Parathyroid adenoma (tissue), 2 donors: Measurements from ENCODE around the gene ERAP2.

ENCODE experiments used
- H2AFZ ChIP-seq: fragments of 300-600 bp; sonication (generic); one replicate; pipeline ENCODE4 v1.7.0; 2017; ENCODE audit warnings: antibody characterized with exemption, mild to moderate bottlenecking
- H3K27ac ChIP-seq: fragments of 300-600 bp; sonication (generic); one replicate; pipeline ENCODE4 v1.7.0; 2017
- H3K27me3 ChIP-seq: fragments of 300-600 bp; sonication (generic); one replicate; pipeline ENCODE4 v1.7.0; 2017; ENCODE audit warnings: low read length; ENCODE audit not compliant: control insufficient read depth, insufficient read depth
- H3K36me3 ChIP-seq: fragments of 300-600 bp; sonication (generic); one replicate; pipeline ENCODE4 v1.7.0; 2017; ENCODE audit warnings: low read length; ENCODE audit not compliant: control insufficient read depth, insufficient read depth
- H3K4me1 ChIP-seq: fragments of 300-600 bp; sonication (generic); one replicate; pipeline ENCODE4 v1.7.0; 2017; ENCODE audit warnings: control low read depth
- H3K4me2 ChIP-seq: fragments of 300-600 bp; sonication (generic); one replicate; pipeline ENCODE4 v1.7.0; 2017; ENCODE audit warnings: low read length
- H3K4me3 ChIP-seq: fragments of 300-600 bp; sonication (generic); one replicate; pipeline ENCODE4 v1.7.0; 2017; ENCODE audit warnings: low read depth, low read length
- H3K79me2 ChIP-seq: fragments of 300-600 bp; sonication (generic); one replicate; pipeline ENCODE4 v1.7.0; 2017; ENCODE audit warnings: control low read depth
- H3K9ac ChIP-seq: fragments of 300-600 bp; sonication (generic); one replicate; pipeline ENCODE4 v1.7.0; 2017; ENCODE audit warnings: mild to moderate bottlenecking
- H3K9me3 ChIP-seq: fragments of 300-600 bp; sonication (generic); one replicate; pipeline ENCODE4 v1.7.0; 2017; ENCODE audit warnings: low read length; ENCODE audit not compliant: control insufficient read depth
- TF ChIP-seq, protein P1 (sequence below): fragments of 300-600 bp; sonication (generic); IDR thresholded peaks from one replicate; pipeline ENCODE4 v1.7.0; 2017; ENCODE audit warnings: antibody characterized with exemption, mild to moderate bottlenecking
- donor health status: primary hyperparathyroidism.

The ERAP2 gene

GRCh38 chr5:96952118-96952750 lies 75.9 kb downstream of the ERAP2 start:
- Histone ChIP-seq H3K36me3 (no peaks in the 10 kb centered on the region), H3K4me1 (peaks cover 11% of the 10 kb centered on the region), H3K9me3 (no peaks in the 10 kb centered on the region), H3K79me2 (peaks cover 39% of the 10 kb centered on the region), H3K4me2 (no peak overlapping the region), H3K4me3 (no peak overlapping the region), H3K9ac (no peak overlapping the region), H2AFZ (no peak overlapping the region), H3K27me3 (no peaks in the 10 kb centered on the region), H3K27ac (no peak overlapping the region)
- TF ChIP-seq, protein P1, sequence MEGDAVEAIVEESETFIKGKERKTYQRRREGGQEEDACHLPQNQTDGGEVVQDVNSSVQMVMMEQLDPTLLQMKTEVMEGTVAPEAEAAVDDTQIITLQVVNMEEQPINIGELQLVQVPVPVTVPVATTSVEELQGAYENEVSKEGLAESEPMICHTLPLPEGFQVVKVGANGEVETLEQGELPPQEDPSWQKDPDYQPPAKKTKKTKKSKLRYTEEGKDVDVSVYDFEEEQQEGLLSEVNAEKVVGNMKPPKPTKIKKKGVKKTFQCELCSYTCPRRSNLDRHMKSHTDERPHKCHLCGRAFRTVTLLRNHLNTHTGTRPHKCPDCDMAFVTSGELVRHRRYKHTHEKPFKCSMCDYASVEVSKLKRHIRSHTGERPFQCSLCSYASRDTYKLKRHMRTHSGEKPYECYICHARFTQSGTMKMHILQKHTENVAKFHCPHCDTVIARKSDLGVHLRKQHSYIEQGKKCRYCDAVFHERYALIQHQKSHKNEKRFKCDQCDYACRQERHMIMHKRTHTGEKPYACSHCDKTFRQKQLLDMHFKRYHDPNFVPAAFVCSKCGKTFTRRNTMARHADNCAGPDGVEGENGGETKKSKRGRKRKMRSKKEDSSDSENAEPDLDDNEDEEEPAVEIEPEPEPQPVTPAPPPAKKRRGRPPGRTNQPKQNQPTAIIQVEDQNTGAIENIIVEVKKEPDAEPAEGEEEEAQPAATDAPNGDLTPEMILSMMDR = no peak

- Histone ChIP-seq H3K4me1 (peaks cover 11% of the 10 kb centered on the region), H3K9ac (no peak overlapping the region), H3K79me2 (peaks cover 41% of the 10 kb centered on the region), H3K27me3 (no peaks in the 10 kb centered on the region), H3K4me3 (no peak overlapping the region), H3K4me2 (no peak overlapping the region), H2AFZ (no peak overlapping the region), H3K9me3 (no peaks in the 10 kb centered on the region), H3K27ac (no peak overlapping the region), H3K36me3 (no peaks in the 10 kb centered on the region)
- TF ChIP-seq, protein P1 = no peak
Measured at GRCh38 chr5:96952974-96953730, 76.9 kb downstream of the ERAP2 start.

GRCh38 chr5:96957254-96958049 lies 81.2 kb downstream of the ERAP2 start:
- Histone ChIP-seq H3K4me3 (no peak overlapping the region), H3K27ac (no peak overlapping the region), H3K27me3 (no peaks in the 10 kb centered on the region), H3K79me2 (peaks cover 35% of the 10 kb centered on the region), H3K4me1 (peaks cover 8% of the 10 kb centered on the region), H3K4me2 (no peak overlapping the region), H3K9ac (no peak overlapping the region), H3K36me3 (no peaks in the 10 kb centered on the region), H2AFZ (no peak overlapping the region), H3K9me3 (no peaks in the 10 kb centered on the region)
- TF ChIP-seq, protein P1 = no peak

- Histone ChIP-seq H3K27ac (no peak overlapping the region), H2AFZ (no peak overlapping the region), H3K79me2 (peaks cover 30% of the 10 kb centered on the region), H3K4me3 (no peak overlapping the region), H3K4me1 (peaks cover 14% of the 10 kb centered on the region), H3K36me3 (no peaks in the 10 kb centered on the region), H3K4me2 (no peak overlapping the region), H3K9me3 (no peaks in the 10 kb centered on the region), H3K9ac (no peak overlapping the region), H3K27me3 (no peaks in the 10 kb centered on the region)
- TF ChIP-seq, protein P1 = no peak
Measured at GRCh38 chr5:96958977-96959376, 82.7 kb downstream of the ERAP2 start.
